GM04504 (cell line): ENCODE measurements around the gene SLC24A4.

ENCODE experiments used
- DNase-seq: peaks from one replicate; pipeline ENCODE4 v3.0.0-alpha.2; 2012; ENCODE audit warnings: low read depth

SLC24A4 gene

GRCh38 chr14:92520102-92521057 is 197.4 kb downstream of the SLC24A4 start:
- DNase-seq = no peak

DNA sequence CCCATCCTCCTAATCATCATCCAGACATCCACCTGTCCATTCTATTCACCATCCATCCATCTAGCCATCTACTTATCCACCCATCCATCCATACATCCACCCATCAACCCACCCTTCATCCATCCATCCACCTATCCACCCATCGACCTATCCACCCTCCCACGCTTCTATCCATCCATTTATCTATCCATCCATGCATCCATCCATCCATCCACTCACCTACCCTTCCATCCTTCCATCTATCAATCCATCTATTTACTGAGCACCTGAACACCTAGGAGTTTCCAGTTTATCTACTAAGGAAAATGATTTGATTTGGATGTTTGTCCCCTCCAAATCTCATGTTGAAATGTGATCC is 198.1 kb downstream of the SLC24A4 start:
- no peak for DNase-seq

- no peak for DNase-seq
Observed at GRCh38 chr14:92523752-92524151, 200.8 kb downstream of the SLC24A4 start.

DNA sequence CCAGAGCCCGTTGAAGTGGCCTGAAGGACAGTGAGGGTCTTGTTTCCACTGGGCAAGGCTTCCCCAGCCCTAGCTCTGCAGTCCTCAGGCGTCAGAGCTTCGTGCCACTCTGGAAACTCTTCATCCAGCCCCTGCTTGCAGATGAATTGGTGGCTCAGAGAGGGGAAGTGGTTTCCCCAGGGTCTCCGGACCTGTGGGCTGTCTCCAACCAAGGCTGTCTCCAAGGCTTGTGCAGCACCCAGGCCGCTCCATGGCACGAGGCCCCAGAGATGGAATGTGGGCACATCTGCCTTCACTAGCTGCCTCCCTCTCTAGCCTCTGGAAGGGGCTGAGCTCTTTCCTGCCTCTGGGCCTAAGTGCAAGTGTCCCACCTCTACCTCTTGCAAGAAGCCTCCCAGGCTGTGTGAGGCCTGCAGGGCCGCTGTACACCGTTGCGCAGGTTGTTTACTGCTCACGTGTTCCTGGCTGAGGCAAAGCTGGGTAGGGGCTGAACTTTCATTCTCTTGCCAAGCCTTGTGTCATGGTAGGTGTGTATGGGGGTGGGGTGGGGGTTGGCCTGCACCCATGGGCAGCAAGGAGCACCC is 201.7 kb downstream of the SLC24A4 start:
- DNase-seq = no peak

DNA sequence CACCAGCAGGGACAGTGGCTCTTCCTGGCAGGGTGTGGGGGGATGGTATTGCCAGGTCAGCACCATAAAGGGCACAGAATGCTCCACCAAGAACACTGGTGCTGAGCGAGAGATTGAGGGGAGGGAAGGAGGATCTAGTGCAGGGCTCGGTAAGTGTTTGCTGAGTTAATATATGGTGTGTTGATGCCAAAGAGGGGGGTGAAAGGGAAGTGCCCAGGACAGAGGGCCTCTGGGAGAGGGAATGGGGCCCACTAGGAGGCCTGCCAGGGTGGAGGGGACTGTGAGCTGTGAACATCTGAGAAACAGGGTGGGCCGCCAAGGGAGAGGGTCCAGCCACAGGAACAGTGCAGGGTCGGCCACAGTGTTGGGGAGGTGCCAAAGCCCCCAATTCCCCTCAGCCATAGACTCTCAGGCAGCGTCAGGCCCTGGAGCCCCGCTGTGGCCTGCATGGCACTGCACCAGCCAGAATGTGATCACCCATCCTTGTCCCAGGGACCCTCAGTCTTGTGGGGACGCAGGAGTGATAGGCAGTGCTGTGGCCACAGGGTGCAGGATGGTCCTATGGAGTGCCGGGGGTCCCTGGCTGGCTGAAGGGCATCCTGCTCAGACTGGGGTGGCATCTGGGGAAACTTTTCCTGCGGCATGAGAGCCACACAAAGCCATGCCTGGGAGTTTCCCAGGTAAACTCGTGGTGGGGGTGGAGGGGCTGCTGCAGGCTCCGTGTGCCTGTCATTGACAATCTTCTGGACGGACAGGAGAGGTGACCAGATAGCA is 202.5 kb downstream of the SLC24A4 start:
- DNase-seq = no peak

GRCh38 chr14:92527721-92528120 is 204.8 kb downstream of the SLC24A4 start:
- DNase-seq = no peak

GRCh38 chr14:92528486-92529100 is 205.6 kb downstream of the SLC24A4 start:
- DNase-seq = no peak

DNA sequence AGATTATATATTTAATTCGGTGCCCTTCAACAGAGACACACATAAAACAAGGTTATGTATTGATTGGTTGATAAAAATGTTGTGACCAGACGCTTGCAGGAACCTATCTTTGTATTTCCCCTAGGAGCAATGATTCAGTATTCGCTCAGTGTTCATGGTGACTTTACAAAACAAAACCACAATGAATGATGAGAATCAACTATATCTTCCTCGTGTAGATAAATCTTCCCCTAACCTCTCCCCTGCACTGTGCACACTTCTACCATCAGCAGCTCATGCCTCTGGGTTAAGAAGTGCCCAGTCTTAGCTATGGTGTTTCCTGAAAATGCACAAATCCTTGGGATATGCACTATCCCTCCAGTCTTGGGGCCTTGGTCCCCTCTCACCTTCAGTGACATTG is 206.9 kb downstream of the SLC24A4 start:
- DNase-seq = no peak

- no peak for DNase-seq
Observed at GRCh38 chr14:92531106-92531873, 208.3 kb downstream of the SLC24A4 start.

- no peak for DNase-seq
Observed at GRCh38 chr14:92532490-92533163, 209.7 kb downstream of the SLC24A4 start.

- no peak for DNase-seq
Observed at GRCh38 chr14:92534932-92535643, 212.1 kb downstream of the SLC24A4 start.

- peak; percentile 66 for DNase-seq
Observed at GRCh38 chr14:92536231-92536630, 213.3 kb downstream of the SLC24A4 start.

DNA sequence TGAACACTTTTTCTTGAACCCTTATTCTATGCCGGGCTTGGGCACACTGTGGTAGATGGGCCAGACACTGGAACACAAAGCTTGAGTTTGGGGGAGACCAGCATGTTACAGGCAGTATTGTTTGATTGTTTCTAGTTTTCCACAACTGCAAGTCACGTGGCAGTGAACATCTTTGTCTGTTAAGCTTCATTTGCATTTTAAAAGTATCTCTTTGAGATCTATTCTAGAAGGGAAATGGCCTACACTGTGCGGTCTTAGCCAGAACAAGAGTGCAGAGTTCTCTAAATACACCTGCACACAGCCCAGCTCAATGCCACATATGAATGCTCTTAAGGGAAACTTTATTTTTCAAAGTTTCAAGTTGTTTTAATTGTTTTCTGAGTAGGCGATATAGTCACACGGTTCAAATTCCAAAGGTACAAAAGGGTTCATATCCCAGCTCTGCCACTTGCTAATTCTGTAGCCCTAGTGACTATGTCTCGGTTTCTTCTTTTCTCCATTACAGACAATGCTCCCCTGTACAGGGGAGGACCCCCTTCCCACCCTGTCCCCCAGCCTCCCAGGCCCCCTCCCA is 215.5 kb downstream of the SLC24A4 start:
- no peak for DNase-seq

DNA sequence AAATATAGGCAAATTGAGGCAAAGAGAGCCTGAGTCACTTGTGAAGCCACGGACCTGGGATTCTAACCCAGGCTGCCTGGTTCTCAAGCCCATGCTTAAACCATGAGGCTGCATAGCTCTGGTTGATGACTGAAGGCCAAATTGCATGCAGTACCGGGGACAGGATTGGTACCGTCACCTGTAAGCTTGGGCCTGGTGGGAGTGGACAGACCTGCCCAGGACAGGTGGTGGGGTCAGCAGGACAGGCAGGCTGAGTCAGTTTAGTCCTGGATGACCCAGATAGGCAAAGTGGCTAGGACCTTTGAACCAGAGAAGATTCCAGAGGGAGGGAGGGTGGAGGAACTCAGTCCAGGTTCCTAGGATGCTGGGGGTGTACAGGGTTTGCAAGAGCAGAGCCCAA is 216.5 kb downstream of the SLC24A4 start:
- no peak for DNase-seq

DNA sequence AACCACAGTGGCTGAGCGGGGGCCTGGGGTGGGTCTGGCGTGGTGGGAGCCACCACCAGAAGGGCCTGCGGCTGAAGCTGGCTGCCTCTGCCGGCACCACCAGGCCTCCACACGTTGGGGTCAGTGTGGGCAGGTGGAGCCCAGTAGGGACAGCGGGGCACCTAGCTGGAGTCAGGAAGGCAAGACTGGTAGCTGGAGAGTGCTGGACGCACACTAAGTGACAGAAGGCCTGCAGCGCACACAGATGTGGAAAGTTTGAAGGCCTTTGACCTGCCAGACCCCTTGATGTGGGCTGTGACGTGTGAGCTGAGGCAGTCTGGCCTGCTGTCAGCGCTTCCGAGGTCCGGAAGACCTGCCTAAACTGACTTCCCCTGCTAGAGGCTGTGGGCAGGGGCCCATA is 216.9 kb downstream of the SLC24A4 start:
- DNase-seq = peak; percentile 4

DNA sequence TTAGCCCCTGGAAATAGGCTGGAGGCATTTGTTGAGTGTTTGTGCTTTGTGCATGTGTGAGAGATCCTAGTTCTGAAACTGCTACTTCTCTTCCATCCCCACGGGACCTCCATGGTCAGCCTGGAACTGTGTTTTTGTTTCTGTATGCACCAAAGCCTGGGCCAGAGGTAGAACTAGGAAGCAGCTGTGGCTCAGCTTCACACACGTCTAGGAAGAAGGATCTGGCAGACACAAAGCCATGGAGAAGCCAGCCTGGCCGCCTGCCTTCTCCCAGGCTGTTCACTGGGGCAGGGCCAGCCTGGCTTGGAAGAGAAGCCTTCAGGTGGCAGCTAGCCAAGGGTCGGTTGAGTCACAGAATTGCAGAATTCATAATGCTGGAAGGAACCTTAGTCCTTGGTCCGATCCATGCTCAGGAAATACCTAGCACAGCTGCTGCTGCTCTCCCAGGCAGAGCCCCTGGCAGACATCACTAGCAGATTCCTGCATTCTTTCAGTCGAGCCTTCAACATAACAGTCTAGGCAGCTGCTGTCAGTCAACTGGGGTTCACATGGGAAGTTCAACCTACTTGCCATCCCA is 217.6 kb downstream of the SLC24A4 start:
- peak; percentile 99 for DNase-seq

- DNase-seq = no peak
Observed at GRCh38 chr14:92542766-92543554, 220.0 kb downstream of the SLC24A4 start.

GRCh38 chr14:92544051-92544720 is 221.2 kb downstream of the SLC24A4 start:
- DNase-seq = no peak
